Large intestine (tissue), 3 donors: ENCODE measurements around the gene EIF4G3. TPM values are rescaled to one million over a fixed set of nuclear protein-coding genes. Genes with fewer than 3 reads are reported as not detected.

Source experiments
- DNase-seq, 2 donors: peaks; one replicate each; pipeline versions ENCODE4 v3.0.0 to v3.0.0-alpha.2; 2013
- H3K27ac ChIP-seq: one replicate; pipeline ENCODE4 v1.5.1; 2013; ENCODE audit warnings: low read length
- H3K27me3 ChIP-seq: 2 replicates; pipeline ENCODE4 v1.6.1; 2013; ENCODE audit warnings: low read length; ENCODE audit not compliant: control insufficient read depth, insufficient read depth
- H3K36me3 ChIP-seq: 2 replicates; pipeline ENCODE4 v1.6.1; 2013; ENCODE audit warnings: low read length; ENCODE audit not compliant: control insufficient read depth, insufficient read depth
- H3K4me1 ChIP-seq: one replicate; pipeline ENCODE4 v1.6.1; 2013; ENCODE audit warnings: low read length; ENCODE audit not compliant: control insufficient read depth, insufficient read depth
- H3K4me3 ChIP-seq: one replicate; pipeline ENCODE4 v1.5.1; 2013; ENCODE audit warnings: low read length
- H3K9me3 ChIP-seq: one replicate; pipeline ENCODE4 v1.6.1; 2013; ENCODE audit warnings: mild to moderate bottlenecking, low read depth, low read length, moderate library complexity; ENCODE audit not compliant: control insufficient read depth
- WGBS: methylation state at CpG from one replicate; pipeline ENCODE4 v1.1.5; 2013; ENCODE audit warnings: low lambda C conversion rate; ENCODE audit not compliant: insufficient coverage; 5-methylcytosine and 5-hydroxymethylcytosine counted together
- polyA plus RNA-seq: library from polyadenylated mRNA; unstranded; fragments of 120-200 nt; gene quantifications from one replicate; pipeline ENCODE4 v1.2.1, GENCODE V29; 2013

EIF4G3 gene
- polyA plus RNA-seq, 1 donor, result 37.8 TPM

- no peaks in the 10 kb centered on the region for H3K4me1 ChIP-seq
- H3K27me3 ChIP-seq, result no peaks in the 10 kb centered on the region
- H3K27ac ChIP-seq, result no peak overlapping the region
- no peak for DNase-seq
- no peak overlapping the region for H3K4me3 ChIP-seq
- H3K36me3 ChIP-seq, result peaks cover 9% of the 10 kb centered on the region
- no peaks in the 10 kb centered on the region for H3K9me3 ChIP-seq
Observed at GRCh38 chr1:20982316-20982715, 194.4 kb downstream of the EIF4G3 start.

GRCh38 chr1:20981915-20982314 lies 194.8 kb downstream of the EIF4G3 start:
- no peaks in the 10 kb centered on the region for H3K9me3 ChIP-seq
- H3K36me3 ChIP-seq, result peaks cover 9% of the 10 kb centered on the region
- no peak overlapping the region for H3K27ac ChIP-seq
- H3K27me3 ChIP-seq, result no peaks in the 10 kb centered on the region
- no peaks in the 10 kb centered on the region for H3K4me1 ChIP-seq
- DNase-seq, result peak; percentile 5 to 30
- H3K4me3 ChIP-seq, result no peak overlapping the region

- WGBS, result 100% methylated on average over 1 of the region's 2 CpGs
- Histone ChIP-seq H3K36me3 (peaks cover 9% of the 10 kb centered on the region), H3K27me3 (no peaks in the 10 kb centered on the region), H3K4me1 (no peaks in the 10 kb centered on the region), H3K9me3 (no peaks in the 10 kb centered on the region), H3K27ac (no peak overlapping the region), H3K4me3 (no peak overlapping the region)
- no peak for DNase-seq
Observed at GRCh38 chr1:20980051-20980450, 196.6 kb downstream of the EIF4G3 start.

GRCh38 chr1:20978413-20978812 lies 198.3 kb downstream of the EIF4G3 start:
- H3K4me1 ChIP-seq, result no peaks in the 10 kb centered on the region
- no peak for DNase-seq
- H3K27ac ChIP-seq, result no peak overlapping the region
- WGBS, result 100% methylated on average over 1 of the region's 2 CpGs
- H3K4me3 ChIP-seq, result no peak overlapping the region
- H3K9me3 ChIP-seq, result no peaks in the 10 kb centered on the region
- no peaks in the 10 kb centered on the region for H3K27me3 ChIP-seq
- peaks cover 9% of the 10 kb centered on the region for H3K36me3 ChIP-seq

GRCh38 chr1:20975668-20976067 lies 201.0 kb downstream of the EIF4G3 start:
- DNase-seq, result no peak
- Histone ChIP-seq H3K9me3 (no peaks in the 10 kb centered on the region), H3K27ac (no peak overlapping the region), H3K36me3 (peaks cover 22% of the 10 kb centered on the region), H3K4me3 (no peak overlapping the region), H3K4me1 (no peaks in the 10 kb centered on the region), H3K27me3 (no peaks in the 10 kb centered on the region)
- WGBS, result no CpG with 5 or more reads among the region's 1 CpG

- no peaks in the 10 kb centered on the region for H3K27me3 ChIP-seq
- DNase-seq, result no peak
- H3K36me3 ChIP-seq, result peaks cover 15% of the 10 kb centered on the region
- H3K4me1 ChIP-seq, result no peaks in the 10 kb centered on the region
- H3K9me3 ChIP-seq, result no peaks in the 10 kb centered on the region
- H3K27ac ChIP-seq, result no peak overlapping the region
- H3K4me3 ChIP-seq, result no peak overlapping the region
Observed at GRCh38 chr1:20974951-20975350, 201.7 kb downstream of the EIF4G3 start.

- no peak overlapping the region for H3K4me3 ChIP-seq
- no peaks in the 10 kb centered on the region for H3K9me3 ChIP-seq
- WGBS, result 100% methylated on average over 1 of the region's 1 CpG
- peaks cover 16% of the 10 kb centered on the region for H3K36me3 ChIP-seq
- H3K4me1 ChIP-seq, result no peaks in the 10 kb centered on the region
- H3K27me3 ChIP-seq, result no peaks in the 10 kb centered on the region
- H3K27ac ChIP-seq, result no peak overlapping the region
- no peak for DNase-seq
Observed at GRCh38 chr1:20974069-20974468, 202.6 kb downstream of the EIF4G3 start.

- no peak overlapping the region for H3K4me3 ChIP-seq
- DNase-seq, result no peak
- 93% methylated on average over 1 of the region's 5 CpGs for WGBS
- no peak overlapping the region for H3K27ac ChIP-seq
- no peaks in the 10 kb centered on the region for H3K9me3 ChIP-seq
- no peaks in the 10 kb centered on the region for H3K4me1 ChIP-seq
- peaks cover 16% of the 10 kb centered on the region for H3K36me3 ChIP-seq
- H3K27me3 ChIP-seq, result no peaks in the 10 kb centered on the region
Observed at GRCh38 chr1:20972855-20973254, 203.8 kb downstream of the EIF4G3 start.

GRCh38 chr1:20964540-20965484 lies 211.9 kb downstream of the EIF4G3 start:
- H3K4me1 ChIP-seq, result peaks cover 4% of the 10 kb centered on the region
- H3K27me3 ChIP-seq, result no peaks in the 10 kb centered on the region
- 70% methylated on average over 2 of the region's 7 CpGs for WGBS
- H3K27ac ChIP-seq, result peak overlapping the region; percentile 19
- DNase-seq, result peak; percentile 30 to 63
- peaks cover 3% of the 10 kb centered on the region for H3K36me3 ChIP-seq
- H3K9me3 ChIP-seq, result no peaks in the 10 kb centered on the region
- no peak overlapping the region for H3K4me3 ChIP-seq

GRCh38 chr1:20962576-20963258 lies 214.0 kb downstream of the EIF4G3 start:
- DNase-seq, result no peak
- Histone ChIP-seq H3K27ac (no peak overlapping the region), H3K36me3 (no peaks in the 10 kb centered on the region), H3K4me3 (no peak overlapping the region), H3K27me3 (no peaks in the 10 kb centered on the region), H3K9me3 (no peaks in the 10 kb centered on the region), H3K4me1 (peaks cover 4% of the 10 kb centered on the region)
- no CpG with 5 or more reads among the region's 2 CpGs for WGBS
